ENCODE measurements around the gene KRTAP5-5. TPM values are rescaled to one million over a fixed set of nuclear protein-coding genes. Genes with fewer than 3 reads are reported as not detected.
A peak's percentile ranks its signal among the peaks of the same experiment; 100 is the strongest.

Gene KRTAP5-5
- total and polyA plus RNA-seq, 2 of the 13 experiments (the other 11 are each of a cell fraction or from before 2014, with no cell fraction given), result not detected

DNA sequence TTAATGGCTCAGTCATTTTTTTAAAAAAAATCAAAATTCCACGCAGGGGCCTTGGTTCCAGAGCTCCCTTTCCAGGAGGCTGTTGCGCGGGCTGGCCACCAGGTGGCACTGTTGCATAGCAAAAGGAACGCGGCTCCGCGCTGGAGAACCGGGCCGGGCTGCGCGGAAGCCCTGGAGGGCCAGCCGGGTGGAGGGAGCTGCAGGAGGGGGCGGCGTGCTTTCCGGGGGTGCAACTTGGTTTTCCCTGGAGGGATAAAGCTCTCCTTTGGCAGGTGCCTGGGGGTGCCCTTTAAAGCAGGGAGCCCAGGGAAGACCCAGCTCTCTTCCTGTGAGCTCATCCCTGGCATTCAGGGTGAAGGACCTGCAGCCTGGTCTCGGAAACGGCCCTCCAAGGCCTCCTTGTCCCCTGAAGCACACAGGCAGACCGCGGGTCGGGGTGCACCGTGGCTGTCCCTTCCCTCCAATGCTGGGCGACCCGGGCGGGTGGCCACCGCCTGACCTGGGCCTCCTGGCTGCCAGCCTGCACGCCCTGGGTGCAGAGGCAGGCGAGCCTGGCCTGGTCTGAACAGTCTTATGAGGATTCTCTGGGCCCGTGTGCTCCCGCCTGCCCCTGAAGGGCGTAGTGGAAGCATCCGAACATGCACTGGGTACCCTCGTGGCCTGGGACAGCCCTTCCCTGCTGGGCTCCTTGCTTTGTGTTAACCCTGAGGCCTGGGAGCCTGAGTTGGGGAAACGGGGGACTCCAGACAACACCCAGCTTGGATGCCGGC, 23.4 kb downstream of the KRTAP5-5 start (continued):
- TF ChIP-seq FOXK1 (CRISPR knock-in tag; IDR thresholded peaks at IDR 0.05; ENCODE audit: borderline replicate concordance, low read depth), result no peak
- TF ChIP-seq TSC22D2 (CRISPR knock-in tag; IDR thresholded peaks at IDR 0.05; ENCODE audit: borderline replicate concordance), result peak; percentile 51; the same call in 1 of the 2 replicates
- TF ChIP-seq SMARCE1 (IDR thresholded peaks at IDR 0.05; ENCODE audit: borderline replicate concordance), result no peak
- TF ChIP-seq, protein P1, sequence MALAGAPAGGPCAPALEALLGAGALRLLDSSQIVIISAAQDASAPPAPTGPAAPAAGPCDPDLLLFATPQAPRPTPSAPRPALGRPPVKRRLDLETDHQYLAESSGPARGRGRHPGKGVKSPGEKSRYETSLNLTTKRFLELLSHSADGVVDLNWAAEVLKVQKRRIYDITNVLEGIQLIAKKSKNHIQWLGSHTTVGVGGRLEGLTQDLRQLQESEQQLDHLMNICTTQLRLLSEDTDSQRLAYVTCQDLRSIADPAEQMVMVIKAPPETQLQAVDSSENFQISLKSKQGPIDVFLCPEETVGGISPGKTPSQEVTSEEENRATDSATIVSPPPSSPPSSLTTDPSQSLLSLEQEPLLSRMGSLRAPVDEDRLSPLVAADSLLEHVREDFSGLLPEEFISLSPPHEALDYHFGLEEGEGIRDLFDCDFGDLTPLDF (CRISPR knock-in tag; IDR thresholded peaks at IDR 0.05), result no peak
- peak; percentile 65; the same call in 1 of the 2 replicates for TF ChIP-seq EEA1 (CRISPR knock-in tag; IDR thresholded peaks at IDR 0.05; ENCODE audit: borderline replicate concordance)
- peak; percentile 79; the same call in 1 of the 2 replicates for TF ChIP-seq ZNF451 (CRISPR knock-in tag; IDR thresholded peaks at IDR 0.05)
- TF ChIP-seq ZBTB7A (CRISPR knock-in tag; IDR thresholded peaks at IDR 0.05), result peak; percentile 78; the same call in 1 of the 2 replicates
- TF ChIP-seq, protein P2, sequence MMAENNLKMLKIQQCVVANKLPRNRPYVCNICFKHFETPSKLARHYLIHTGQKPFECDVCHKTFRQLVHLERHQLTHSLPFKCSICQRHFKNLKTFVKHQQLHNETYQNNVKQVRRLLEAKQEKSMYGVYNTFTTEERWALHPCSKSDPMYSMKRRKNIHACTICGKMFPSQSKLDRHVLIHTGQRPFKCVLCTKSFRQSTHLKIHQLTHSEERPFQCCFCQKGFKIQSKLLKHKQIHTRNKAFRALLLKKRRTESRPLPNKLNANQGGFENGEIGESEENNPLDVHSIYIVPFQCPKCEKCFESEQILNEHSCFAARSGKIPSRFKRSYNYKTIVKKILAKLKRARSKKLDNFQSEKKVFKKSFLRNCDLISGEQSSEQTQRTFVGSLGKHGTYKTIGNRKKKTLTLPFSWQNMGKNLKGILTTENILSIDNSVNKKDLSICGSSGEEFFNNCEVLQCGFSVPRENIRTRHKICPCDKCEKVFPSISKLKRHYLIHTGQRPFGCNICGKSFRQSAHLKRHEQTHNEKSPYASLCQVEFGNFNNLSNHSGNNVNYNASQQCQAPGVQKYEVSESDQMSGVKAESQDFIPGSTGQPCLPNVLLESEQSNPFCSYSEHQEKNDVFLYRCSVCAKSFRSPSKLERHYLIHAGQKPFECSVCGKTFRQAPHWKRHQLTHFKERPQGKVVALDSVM (CRISPR knock-in tag; IDR thresholded peaks at IDR 0.05), result no peak
- TF ChIP-seq, protein P3, sequence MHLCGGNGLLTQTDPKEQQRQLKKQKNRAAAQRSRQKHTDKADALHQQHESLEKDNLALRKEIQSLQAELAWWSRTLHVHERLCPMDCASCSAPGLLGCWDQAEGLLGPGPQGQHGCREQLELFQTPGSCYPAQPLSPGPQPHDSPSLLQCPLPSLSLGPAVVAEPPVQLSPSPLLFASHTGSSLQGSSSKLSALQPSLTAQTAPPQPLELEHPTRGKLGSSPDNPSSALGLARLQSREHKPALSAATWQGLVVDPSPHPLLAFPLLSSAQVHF (CRISPR knock-in tag; IDR thresholded peaks at IDR 0.05), result no peak
- TF ChIP-seq ZNF331 (CRISPR knock-in tag; IDR thresholded peaks at IDR 0.05), result peak; percentile 35; the same call in 1 of the 2 replicates
- TF ChIP-seq ZNF234 (CRISPR knock-in tag; conservative IDR thresholded peaks at IDR 0.05), result no peak
- TF ChIP-seq NFRKB (IDR thresholded peaks at IDR 0.05), result no peak
- no peak for TF ChIP-seq FOSL1 (CRISPR knock-in tag; IDR thresholded peaks at IDR 0.05; ENCODE audit: borderline replicate concordance)
- 0 out of 2 replicates have a peak, but pooled peaks have one; percentile 19 for TF ChIP-seq RXRA (CRISPR knock-in tag; IDR thresholded peaks at IDR 0.05)
- no peak for TF ChIP-seq ZNF326 (CRISPR knock-in tag; IDR thresholded peaks at IDR 0.05; ENCODE audit: borderline replicate concordance)
- 0 out of 2 replicates have a peak, but pooled peaks have one; percentile 10 for TF ChIP-seq EED (CRISPR knock-in tag; IDR thresholded peaks at IDR 0.05)
- 0 out of 2 replicates have a peak, but pooled peaks have one; percentile 22 for TF ChIP-seq PHF21A (CRISPR knock-in tag; IDR thresholded peaks at IDR 0.05)
- TF ChIP-seq ZNF205 (CRISPR knock-in tag; IDR thresholded peaks at IDR 0.05), result peak; percentile 64; the same call in 1 of the 2 replicates
- 0 out of 2 replicates have a peak, but pooled peaks have one; percentile 18 for TF ChIP-seq REPIN1 (CRISPR knock-in tag; IDR thresholded peaks at IDR 0.05; ENCODE audit: borderline replicate concordance, low read depth)
- 0 out of 2 replicates have a peak, but pooled peaks have one; percentile 61 for TF ChIP-seq ZNF124 (CRISPR knock-in tag; IDR thresholded peaks at IDR 0.05)
- TF ChIP-seq ZNF101 (CRISPR knock-in tag; IDR thresholded peaks at IDR 0.05; ENCODE audit: borderline replicate concordance, low read depth), result no peak
- TF ChIP-seq NFIB (CRISPR knock-in tag; IDR thresholded peaks at IDR 0.05; ENCODE audit: borderline replicate concordance), result no peak
- peak; percentile 46 for TF ChIP-seq NRL (CRISPR knock-in tag; IDR thresholded peaks at IDR 0.05; ENCODE audit: borderline replicate concordance)
- TF ChIP-seq TBX3 (IDR thresholded peaks at IDR 0.05; ENCODE audit: borderline replicate concordance), result no peak
- TF ChIP-seq ZNF883 (CRISPR knock-in tag; IDR thresholded peaks at IDR 0.05; ENCODE audit: not compliant biosample characterization), result peak; percentile 20
